Measurements from ENCODE around the gene TCTN2.

The TCTN2 gene

GRCh38 chr12:123743002-123743401 is 72.1 kb downstream of the TCTN2 start:
- Mint-ChIP-seq H3K27me3 (ENCODE audit: low read depth) (no peaks in the 10 kb centered on the region), H3K4me3 (no peak overlapping the region), H3K9me3 (no peaks in the 10 kb centered on the region), H3K27ac (peak overlapping the region; percentile 43), H3K4me1 (ENCODE audit: low read depth) (peaks cover 12% of the 10 kb centered on the region), H3K36me3 (ENCODE audit: low read depth) (peaks cover 41% of the 10 kb centered on the region)

DNA sequence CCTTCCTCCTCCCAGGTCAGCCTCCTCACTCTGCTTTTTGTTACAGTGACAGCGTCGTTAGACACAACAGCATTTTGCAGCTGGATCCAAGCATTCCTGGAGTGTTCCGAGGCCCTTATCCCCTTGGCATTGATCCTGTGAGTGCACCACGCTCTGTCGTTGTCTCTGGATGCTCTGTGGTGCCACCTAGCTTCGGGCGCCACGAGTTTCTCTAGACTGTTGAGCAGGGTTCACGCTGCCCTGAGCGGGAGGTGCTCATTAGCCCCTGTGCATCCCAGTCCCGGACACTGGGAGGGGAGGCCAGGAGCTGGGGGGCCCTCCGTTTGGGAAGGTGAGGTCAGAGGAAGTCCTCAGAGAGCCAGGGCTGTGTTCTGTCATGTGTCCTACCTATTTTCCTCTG is 73.9 kb downstream of the TCTN2 start:
- Mint-ChIP-seq H3K27ac (no peak overlapping the region), H3K27me3 (ENCODE audit: low read depth) (no peaks in the 10 kb centered on the region), H3K4me3 (no peak overlapping the region), H3K36me3 (ENCODE audit: low read depth) (peaks cover 38% of the 10 kb centered on the region), H3K9me3 (no peaks in the 10 kb centered on the region), H3K4me1 (ENCODE audit: low read depth) (peaks cover 12% of the 10 kb centered on the region)

DNA sequence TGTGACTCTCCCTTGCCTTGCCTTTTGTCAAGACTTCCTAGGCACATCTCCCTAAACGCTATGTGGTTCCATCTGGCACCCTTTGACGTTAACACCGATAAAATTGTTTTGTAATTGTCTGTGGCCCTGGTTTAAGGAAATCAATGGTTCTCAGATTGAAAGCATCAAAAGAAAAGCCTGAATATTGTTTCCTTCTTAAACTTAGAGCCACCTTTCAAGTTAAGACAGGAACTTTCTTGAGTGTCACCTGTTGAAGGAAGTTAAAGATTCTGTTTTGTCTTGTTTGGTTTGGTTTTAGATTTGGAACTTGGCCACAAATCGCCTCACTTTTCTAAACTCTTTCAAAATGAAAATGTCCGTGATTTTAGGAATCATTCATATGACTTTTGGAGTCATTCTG is 76.4 kb downstream of the TCTN2 start:
- peaks cover 9% of the 10 kb centered on the region for H3K4me1 Mint-ChIP-seq (ENCODE audit: low read depth)
- no peaks in the 10 kb centered on the region for H3K9me3 Mint-ChIP-seq
- peaks cover 35% of the 10 kb centered on the region for H3K36me3 Mint-ChIP-seq (ENCODE audit: low read depth)
- no peak overlapping the region for H3K4me3 Mint-ChIP-seq
- H3K27me3 Mint-ChIP-seq (ENCODE audit: low read depth) = no peaks in the 10 kb centered on the region
- H3K27ac Mint-ChIP-seq = no peak overlapping the region

DNA sequence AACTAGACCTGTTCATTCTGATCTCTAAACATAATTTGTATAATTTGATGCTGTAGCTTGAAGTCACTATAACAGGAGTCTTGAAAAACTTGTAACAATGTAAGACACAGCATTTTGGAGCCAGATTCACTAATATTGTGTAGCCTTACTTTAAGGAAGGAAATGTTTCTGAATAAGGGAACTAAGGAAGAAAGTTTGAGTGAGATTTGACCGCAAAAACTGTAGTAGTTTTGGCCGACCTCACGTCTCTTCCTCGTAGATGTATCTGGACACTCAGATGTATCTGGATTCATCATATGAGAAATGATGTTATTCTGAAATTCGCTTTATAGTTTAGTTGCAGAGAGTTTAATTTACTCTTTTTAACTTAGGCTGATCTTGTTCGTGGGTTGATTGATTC is 77.2 kb downstream of the TCTN2 start:
- Mint-ChIP-seq H3K27ac (no peak overlapping the region), H3K27me3 (ENCODE audit: low read depth) (no peaks in the 10 kb centered on the region), H3K36me3 (ENCODE audit: low read depth) (peaks cover 32% of the 10 kb centered on the region), H3K4me3 (no peak overlapping the region), H3K4me1 (ENCODE audit: low read depth) (peaks cover 5% of the 10 kb centered on the region), H3K9me3 (no peaks in the 10 kb centered on the region)

- Mint-ChIP-seq H3K4me1 (ENCODE audit: low read depth) (peaks cover 5% of the 10 kb centered on the region), H3K9me3 (no peaks in the 10 kb centered on the region), H3K27ac (no peak overlapping the region), H3K36me3 (ENCODE audit: low read depth) (peaks cover 32% of the 10 kb centered on the region), H3K4me3 (no peak overlapping the region), H3K27me3 (ENCODE audit: low read depth) (no peaks in the 10 kb centered on the region)
These were observed 77.7 kb downstream of the TCTN2 start for GRCh38 chr12:123748661-123749060.

DNA sequence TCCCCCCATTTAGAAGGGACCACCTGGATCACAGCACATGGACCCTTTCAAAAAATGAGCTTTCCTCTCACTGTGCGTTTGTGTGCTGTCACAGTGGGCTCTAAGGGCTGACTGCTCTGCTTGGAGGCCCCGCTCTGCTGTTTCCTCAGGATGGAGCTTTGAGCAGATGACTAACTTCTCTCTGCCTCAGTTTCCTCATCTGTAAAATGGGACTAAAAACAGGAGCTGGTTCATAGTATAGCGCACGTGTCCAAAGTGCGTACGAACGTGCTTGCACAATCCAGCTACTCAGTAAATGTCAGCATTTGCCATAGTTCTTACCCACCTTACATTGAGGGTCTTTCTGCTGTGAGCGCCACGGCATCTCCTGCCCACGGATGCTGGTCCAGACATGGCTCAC is 78.4 kb downstream of the TCTN2 start:
- peaks cover 29% of the 10 kb centered on the region for H3K36me3 Mint-ChIP-seq (ENCODE audit: low read depth)
- no peak overlapping the region for H3K4me3 Mint-ChIP-seq
- no peak overlapping the region for H3K27ac Mint-ChIP-seq
- H3K4me1 Mint-ChIP-seq (ENCODE audit: low read depth) = peaks cover 5% of the 10 kb centered on the region
- no peaks in the 10 kb centered on the region for H3K27me3 Mint-ChIP-seq (ENCODE audit: low read depth)
- no peaks in the 10 kb centered on the region for H3K9me3 Mint-ChIP-seq

GRCh38 chr12:123750159-123750656 is 79.3 kb downstream of the TCTN2 start:
- Mint-ChIP-seq H3K27me3 (ENCODE audit: low read depth) (no peaks in the 10 kb centered on the region), H3K27ac (no peak overlapping the region), H3K9me3 (no peaks in the 10 kb centered on the region), H3K4me3 (no peak overlapping the region), H3K4me1 (ENCODE audit: low read depth) (peaks cover 4% of the 10 kb centered on the region), H3K36me3 (ENCODE audit: low read depth) (peaks cover 27% of the 10 kb centered on the region)

DNA sequence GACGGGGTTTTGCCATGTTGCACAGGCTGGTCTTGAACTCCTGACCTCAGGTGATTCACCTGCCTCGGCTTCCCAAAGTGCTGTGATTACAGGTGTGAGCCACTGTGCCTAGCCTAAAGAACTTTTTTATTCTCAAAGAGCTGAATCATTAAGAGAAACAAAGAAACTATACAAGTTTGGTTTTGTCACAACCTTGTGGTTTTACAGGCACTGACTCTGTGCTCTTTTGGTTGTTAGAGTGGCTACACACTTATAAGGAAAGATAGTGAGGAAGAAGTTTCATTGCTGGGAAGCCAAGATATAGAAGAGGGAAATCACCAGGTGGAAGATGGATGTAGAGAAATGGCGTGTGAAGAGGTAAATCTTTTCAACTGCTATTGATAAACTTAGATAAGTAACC is 81.1 kb downstream of the TCTN2 start:
- H3K4me3 Mint-ChIP-seq = no peak overlapping the region
- peaks cover 24% of the 10 kb centered on the region for H3K36me3 Mint-ChIP-seq (ENCODE audit: low read depth)
- no peaks in the 10 kb centered on the region for H3K27me3 Mint-ChIP-seq (ENCODE audit: low read depth)
- no peaks in the 10 kb centered on the region for H3K9me3 Mint-ChIP-seq
- peaks cover 4% of the 10 kb centered on the region for H3K4me1 Mint-ChIP-seq (ENCODE audit: low read depth)
- H3K27ac Mint-ChIP-seq = no peak overlapping the region

- H3K4me1 Mint-ChIP-seq (ENCODE audit: low read depth) = peaks cover 4% of the 10 kb centered on the region
- H3K27ac Mint-ChIP-seq = no peak overlapping the region
- no peak overlapping the region for H3K4me3 Mint-ChIP-seq
- H3K9me3 Mint-ChIP-seq = no peaks in the 10 kb centered on the region
- no peaks in the 10 kb centered on the region for H3K27me3 Mint-ChIP-seq (ENCODE audit: low read depth)
- peaks cover 20% of the 10 kb centered on the region for H3K36me3 Mint-ChIP-seq (ENCODE audit: low read depth)
These were observed 83.3 kb downstream of the TCTN2 start for GRCh38 chr12:123754041-123754772.

DNA sequence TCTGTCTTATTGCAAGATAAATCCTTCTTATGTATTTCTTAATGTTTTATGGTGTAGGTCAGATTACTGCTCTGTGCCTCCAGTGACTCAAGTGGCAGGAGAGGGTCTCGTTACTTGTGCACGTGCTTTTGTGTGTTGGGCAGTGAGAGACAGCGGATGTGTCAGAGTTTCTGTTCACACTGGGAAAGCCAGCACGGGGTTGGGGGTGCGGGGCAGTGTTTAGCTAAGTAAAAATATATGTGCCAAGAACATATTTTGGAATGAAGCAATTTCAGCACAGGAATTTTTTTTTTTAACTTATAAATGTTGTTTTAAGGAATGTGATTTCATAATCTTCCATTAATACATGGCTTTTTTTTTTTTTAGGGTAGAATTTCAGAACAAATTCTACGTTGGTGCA is 86.6 kb downstream of the TCTN2 start:
- no peak overlapping the region for H3K4me3 Mint-ChIP-seq
- H3K27me3 Mint-ChIP-seq (ENCODE audit: low read depth) = no peaks in the 10 kb centered on the region
- no peaks in the 10 kb centered on the region for H3K4me1 Mint-ChIP-seq (ENCODE audit: low read depth)
- H3K27ac Mint-ChIP-seq = no peak overlapping the region
- no peaks in the 10 kb centered on the region for H3K9me3 Mint-ChIP-seq
- H3K36me3 Mint-ChIP-seq (ENCODE audit: low read depth) = peaks cover 7% of the 10 kb centered on the region
